COLO829 (cell line): ENCODE data around the gene LEF1.
"Not testable (repeated sequence)": the region's sequence is repeated elsewhere in the genome, so short reads cannot be mapped to it uniquely, and the experiment has no call there.

Experiments
- DNase-seq: peaks from one replicate; pipeline ENCODE4 v3.0.0; 2012; ENCODE audit warnings: low spot score

The LEF1 gene

GRCh38 chr4:108034565-108034964, 134.2 kb downstream of the LEF1 start:
- no peak for DNase-seq

GRCh38 chr4:108033348-108033747, 135.4 kb downstream of the LEF1 start:
- no peak for DNase-seq

GRCh38 chr4:108031427-108032083, 137.2 kb downstream of the LEF1 start:
- no peak for DNase-seq

GRCh38 chr4:108030332-108030731, 138.4 kb downstream of the LEF1 start:
- peak; percentile 71 for DNase-seq

GRCh38 chr4:108029731-108030130, 139.0 kb downstream of the LEF1 start:
- DNase-seq, result no peak

- DNase-seq, result no peak
Observed at GRCh38 chr4:108029016-108029720, 139.6 kb downstream of the LEF1 start.

GRCh38 chr4:108024878-108025165, 143.9 kb downstream of the LEF1 start:
- DNase-seq, result no peak

GRCh38 chr4:108024085-108024877, 144.5 kb downstream of the LEF1 start:
- DNase-seq, result no peak

GRCh38 chr4:108018884-108019187, 149.9 kb downstream of the LEF1 start:
- DNase-seq, result no peak

- peak; percentile 95 for DNase-seq
Observed at GRCh38 chr4:108018040-108018883, 150.5 kb downstream of the LEF1 start.

- no peak for DNase-seq
Observed at GRCh38 chr4:108013955-108014354, 154.8 kb downstream of the LEF1 start.

- DNase-seq, result no peak
Observed at GRCh38 chr4:108013327-108013726, 155.4 kb downstream of the LEF1 start.

GRCh38 chr4:108012382-108012781, 156.3 kb downstream of the LEF1 start:
- not testable (repeated sequence) for DNase-seq

GRCh38 chr4:108010167-108010566, 158.6 kb downstream of the LEF1 start:
- no peak for DNase-seq

- no peak for DNase-seq
Observed at GRCh38 chr4:108008721-108009120, 160.0 kb downstream of the LEF1 start.

- DNase-seq, result no peak
Observed at GRCh38 chr4:108007984-108008383, 160.7 kb downstream of the LEF1 start.

- DNase-seq, result no peak
Observed at GRCh38 chr4:108006361-108006760, 162.4 kb downstream of the LEF1 start.

- DNase-seq, result no peak
Observed at GRCh38 chr4:108005807-108006206, 162.9 kb downstream of the LEF1 start.

- no peak for DNase-seq
Observed at GRCh38 chr4:108004646-108005045, 164.1 kb downstream of the LEF1 start.

GRCh38 chr4:108003982-108004515, 164.7 kb downstream of the LEF1 start:
- DNase-seq, result no peak

- no peak for DNase-seq
Observed at GRCh38 chr4:108001540-108002135, 167.1 kb downstream of the LEF1 start.
